ENCODE data around the gene KRT3. TPM values are rescaled to one million over a fixed set of nuclear protein-coding genes. Genes with fewer than 3 reads are reported as not detected.
A peak's percentile ranks its signal among the peaks of the same experiment; 100 is the strongest.

The KRT3 gene
- total and polyA plus RNA-seq, 9 of the 15 experiments (the other 6 are each of a cell fraction or from before 2014, with no cell fraction given) = not detected

- TF ChIP-seq TAF1 (IDR thresholded peaks at IDR 0.05; ENCODE audit: control insufficient read depth, extremely low read depth, insufficient read depth, low read length, severe bottlenecking) = no peak
Measured at GRCh38 chr12:52749827-52750226, 46.1 kb downstream of the KRT3 start (continued).

DNA sequence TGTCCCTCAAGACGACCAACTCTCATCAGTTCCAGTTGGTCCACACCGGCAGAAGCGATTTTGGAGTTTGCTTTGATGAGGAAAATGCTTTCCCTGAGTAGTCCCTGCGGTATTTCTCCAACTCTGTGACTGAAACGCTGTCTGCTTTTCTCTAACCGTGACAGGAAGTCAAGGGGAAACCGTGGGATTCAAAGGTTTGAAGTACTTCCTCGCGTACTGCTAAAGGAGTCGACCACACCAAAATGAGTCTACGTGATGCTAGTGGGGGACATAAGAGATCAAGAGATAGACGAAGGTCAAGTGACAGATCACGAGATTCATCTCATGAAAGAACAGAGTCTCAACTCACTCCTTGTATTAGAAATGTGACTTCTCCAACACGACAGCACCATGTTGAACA, 47.3 kb downstream of the KRT3 start:
- intact Hi-C loops (cut with micrococcal nuclease) (no loop called here), in situ Hi-C loops (cut with MboI) (no loop called here)
- TF ChIP-seq ZSCAN32 (CRISPR knock-in tag; IDR thresholded peaks at IDR 0.05) (no peak), LCOR (CRISPR knock-in tag; IDR thresholded peaks at IDR 0.05) (no peak), POLR2AphosphoS5 (IDR thresholded peaks at IDR 0.05; ENCODE audit: control insufficient read depth, insufficient read depth, low read depth, low read length) (no peak), SMAD3 (CRISPR knock-in tag; conservative IDR thresholded peaks at IDR 0.05) (no peak), CHD4 (IDR thresholded peaks at IDR 0.05; ENCODE audit: insufficient read depth, insufficient replicate concordance, low read depth, low read length, poor library complexity, severe bottlenecking) (no peak), YY1 (IDR thresholded peaks at IDR 0.05; ENCODE audit: borderline replicate concordance in 1 of 3, control insufficient read depth in 1 of 3, extremely low read depth in 1 of 3, insufficient read depth in 3 of 3, insufficient read length in 1 of 3, insufficient replicate concordance in 2 of 3, low read depth in 1 of 3, low read length in 2 of 3) (no peak), ZNF668 (CRISPR knock-in tag; IDR thresholded peaks at IDR 0.05) (no peak)
- TF ChIP-seq, protein P1, sequence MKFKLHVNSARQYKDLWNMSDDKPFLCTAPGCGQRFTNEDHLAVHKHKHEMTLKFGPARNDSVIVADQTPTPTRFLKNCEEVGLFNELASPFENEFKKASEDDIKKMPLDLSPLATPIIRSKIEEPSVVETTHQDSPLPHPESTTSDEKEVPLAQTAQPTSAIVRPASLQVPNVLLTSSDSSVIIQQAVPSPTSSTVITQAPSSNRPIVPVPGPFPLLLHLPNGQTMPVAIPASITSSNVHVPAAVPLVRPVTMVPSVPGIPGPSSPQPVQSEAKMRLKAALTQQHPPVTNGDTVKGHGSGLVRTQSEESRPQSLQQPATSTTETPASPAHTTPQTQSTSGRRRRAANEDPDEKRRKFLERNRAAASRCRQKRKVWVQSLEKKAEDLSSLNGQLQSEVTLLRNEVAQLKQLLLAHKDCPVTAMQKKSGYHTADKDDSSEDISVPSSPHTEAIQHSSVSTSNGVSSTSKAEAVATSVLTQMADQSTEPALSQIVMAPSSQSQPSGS (CRISPR knock-in tag; IDR thresholded peaks at IDR 0.05) = no peak
- H3K9ac ChIP-seq (ENCODE audit: insufficient read depth in 1 of 2, low read depth in 2 of 2, low read length in 2 of 2) = no peak overlapping the region
- no peak for ATAC-seq
- H3K79me2 ChIP-seq (ENCODE audit: control insufficient read depth, insufficient read depth, low read length) = no peaks in the 10 kb centered on the region
- H4K20me1 ChIP-seq (replicated peaks; ENCODE audit: control insufficient read depth, insufficient read depth, low read length) = no peaks in the 10 kb centered on the region
- no peak overlapping the region for H3K27ac ChIP-seq (ENCODE audit: extremely low read depth, low read depth, low read length)
- H3K9me1 ChIP-seq (ENCODE audit: control insufficient read depth, insufficient read depth, low read length) = no peaks in the 10 kb centered on the region
- no peaks in the 10 kb centered on the region for H3K4me1 ChIP-seq (replicated peaks in 1 of 2; ENCODE audit: control insufficient read depth in 2 of 2, insufficient read depth in 2 of 2, low read length in 2 of 2)
- H3K36me3 ChIP-seq (ENCODE audit: control insufficient read depth, insufficient read depth, low read length) = no peaks in the 10 kb centered on the region
- H3K4me3 ChIP-seq = no peak overlapping the region
- BruUV-seq (replicated peaks) = no TSS peak
- ChIA-PET POLR2A (no interaction called here), CTCF (ENCODE audit: low intra/inter-chr PET ratio) (no interaction called here)
- H3K4me2 ChIP-seq (ENCODE audit: insufficient read depth, low read length) = no peak overlapping the region
- no peaks in the 10 kb centered on the region for H3K9me3 ChIP-seq (replicated peaks; ENCODE audit: control insufficient read depth, insufficient read depth, low read depth, low read length)
- FAIRE-seq = peak; percentile 48
- H3K27me3 ChIP-seq (ENCODE audit: control insufficient read depth in 2 of 2, insufficient read depth in 2 of 2, low read length in 2 of 2) = peaks cover 2 to 21% of the 10 kb centered on the region in 2 experiments; a peak in 3 of 5 replicates
- DNase-seq (ENCODE audit: extremely low read depth in 1 of 4, low spot score in 3 of 4) = no peak
- 2% methylated on average over 14 of the region's 14 CpGs for WGBS (ENCODE audit: insufficient coverage, low coverage, missing lambda C conversion rate)
- no peak overlapping the region for H2AFZ ChIP-seq (ENCODE audit: low read depth, low read length)
